SK-N-SH (cell line): ENCODE measurements around the gene HHATL. TPM values are rescaled to one million over a fixed set of nuclear protein-coding genes. Genes with fewer than 3 reads are reported as not detected.

Experiments used
- CTCF ChIA-PET: fragments of 300-600, 350-600 bp; formaldehyde crosslinking; extraction: SDS; loops from one replicate; lab custom pipeline; 2021; lab: Yijun Ruan, JAX
- POLR2A ChIA-PET: fragments of 350-600 bp; sonication (Branson Sonifier 250); formaldehyde crosslinking; extraction: SDS; loops from one replicate; lab custom pipeline; 2020; ENCODE audit warnings: antibody characterized with exemption, inconsistent platforms; lab: Yijun Ruan, JAX
- DNase-seq: peaks from one replicate; pipeline ENCODE4 v3.0.0; 2012
- H2AFZ ChIP-seq: fragments of 200-600 bp; sonication (generic); 2 replicates; pipeline ENCODE4 v1.8.1; 2016; ENCODE audit warnings: antibody characterized with exemption, mild to moderate bottlenecking, low read depth
- H3F3A ChIP-seq: fragments of 200-600 bp; sonication (generic); replicated peaks from 2 replicates; pipeline ENCODE3; 2016; ENCODE audit warnings: antibody characterized with exemption, mild to moderate bottlenecking; ENCODE audit not compliant: insufficient read depth
- H3K27ac ChIP-seq, 2 experiments: fragments of 200-500 bp in 1 of 2; fragments of 200-600 bp in 1 of 2; sonication (Bioruptor generic) in 1 of 2; sonication (generic), shearing (Covaris generic) in 1 of 2; 2 replicates each; pipeline versions ENCODE4 v1.5.1 to v1.6.1; 2014 to 2016; ENCODE audit warnings: low read depth in 2 of 2, inconsistent platforms in 1 of 2, low read length in 1 of 2, mild to moderate bottlenecking in 1 of 2, mixed read lengths in 1 of 2
- H3K27me3 ChIP-seq: fragments of 200-600 bp; sonication (generic), shearing (Covaris generic); 2 replicates; pipeline ENCODE4 v1.6.1; 2016; ENCODE audit warnings: mixed run types; ENCODE audit not compliant: insufficient read depth
- H3K36me3 ChIP-seq, 2 experiments: fragments of 200-500 bp in 1 of 2; fragments of 200-600 bp in 1 of 2; sonication (Bioruptor generic) in 1 of 2; sonication (generic) in 1 of 2; replicated peaks in 1 of 2; 2 replicates each; pipeline versions ENCODE3 to v1.5.1; 2014 to 2016; ENCODE audit warnings: low read length in 1 of 2, mild to moderate bottlenecking in 1 of 2; ENCODE audit not compliant: insufficient read depth in 2 of 2, control insufficient read depth in 1 of 2
- H3K4me1 ChIP-seq, 2 experiments: fragments of 200-500 bp in 1 of 2; fragments of 200-600 bp in 1 of 2; sonication (Bioruptor generic) in 1 of 2; sonication (generic), shearing (Covaris generic) in 1 of 2; 2 replicates each; pipeline versions ENCODE4 v1.5.1 to v1.6.1; 2014 to 2016; ENCODE audit warnings: low read depth in 1 of 2, low read length in 1 of 2, mixed run types in 1 of 2; ENCODE audit not compliant: insufficient read depth in 2 of 2, control insufficient read depth in 1 of 2
- H3K4me2 ChIP-seq: fragments of 200-600 bp; sonication (generic), shearing (Covaris generic); 2 replicates; pipeline ENCODE4 v1.6.1; 2017; ENCODE audit warnings: mixed run types
- H3K4me3 ChIP-seq, 2 experiments: fragments of 200-500 bp in 1 of 2; fragments of 200-600 bp in 1 of 2; sonication (Bioruptor generic) in 1 of 2; sonication (generic), shearing (Covaris generic) in 1 of 2; 2 replicates each; pipeline versions ENCODE4 v1.5.1 to v1.8.1; 2014 to 2016; ENCODE audit warnings: low read depth in 2 of 2, inconsistent platforms in 1 of 2, low read length in 1 of 2, mild to moderate bottlenecking in 1 of 2, mixed read lengths in 1 of 2, moderate library complexity in 1 of 2
- H3K79me2 ChIP-seq: fragments of 200-600 bp; sonication (generic); 2 replicates; pipeline ENCODE4 v1.8.1; 2017; ENCODE audit warnings: mild to moderate bottlenecking; ENCODE audit not compliant: insufficient read depth
- H3K9ac ChIP-seq: fragments of 200-600 bp; sonication (generic); 2 replicates; pipeline ENCODE4 v1.6.1; 2017; ENCODE audit warnings: mixed run types
- H3K9me2 ChIP-seq: fragments of 200-600 bp; sonication (generic); 2 replicates; pipeline ENCODE4 v1.6.1; 2017; ENCODE audit warnings: mixed run types
- H3K9me3 ChIP-seq: fragments of 200-600 bp; sonication (generic); 2 replicates; pipeline ENCODE4 v1.6.1; 2017; ENCODE audit warnings: mixed run types, mild to moderate bottlenecking, moderate library complexity
- H4K20me1 ChIP-seq: fragments of 200-600 bp; sonication (generic); 2 replicates; pipeline ENCODE4 v1.6.1; 2017; ENCODE audit warnings: mild to moderate bottlenecking, mixed run types; ENCODE audit not compliant: insufficient read depth
- ELF1 ChIP-seq: IDR thresholded peaks from 2 replicates; pipeline ENCODE4 v1.4.0; 2012
- PBX3 ChIP-seq: IDR thresholded peaks from 2 replicates; pipeline ENCODE4; 2012
- RCOR1 ChIP-seq: fragments of 150-350 bp; IDR thresholded peaks from 2 replicates; pipeline ENCODE4 v1.6.1; 2017; ENCODE audit warnings: antibody characterized with exemption, low read length
- TAF1 ChIP-seq: IDR thresholded peaks from 2 replicates; pipeline ENCODE4 v1.6.1; 2012; ENCODE audit warnings: low read depth, mild to moderate bottlenecking, low read length, moderate library complexity, borderline replicate concordance
- TEAD4 ChIP-seq: IDR thresholded peaks from 2 replicates; pipeline ENCODE4 v1.4.0; 2012; ENCODE audit warnings: mild to moderate bottlenecking, borderline replicate concordance; ENCODE audit not compliant: insufficient read depth
- WGBS: methylation state at CpG from one replicate; pipeline ENCODE4 v1.1.6; 2017; ENCODE audit warnings: low lambda C conversion rate; 5-methylcytosine and 5-hydroxymethylcytosine counted together
- polyA plus RNA-seq, 3 experiments: library from polyadenylated mRNA; depleted of rRNA; stranded (reverse); fragments of >200 nt; gene quantifications; 2 replicates each; pipeline ENCODE4 v1.2.3, GENCODE V29; 2012
- TF ChIP-seq, protein P1 (sequence below): fragments of 200-600 bp; sonication (generic); IDR thresholded peaks from 2 replicates; pipeline ENCODE4 v1.6.1; 2017; ENCODE audit warnings: antibody characterized with exemption, mild to moderate bottlenecking, moderate library complexity
- TF ChIP-seq, protein P2 (sequence below): IDR thresholded peaks from 2 replicates; pipeline ENCODE4 v1.4.0; 2012; ENCODE audit warnings: low read depth, borderline replicate concordance

HHATL gene
- polyA plus RNA-seq, 1 of the 3 experiments (the other 2 are of a cell fraction) = not detected

DNA sequence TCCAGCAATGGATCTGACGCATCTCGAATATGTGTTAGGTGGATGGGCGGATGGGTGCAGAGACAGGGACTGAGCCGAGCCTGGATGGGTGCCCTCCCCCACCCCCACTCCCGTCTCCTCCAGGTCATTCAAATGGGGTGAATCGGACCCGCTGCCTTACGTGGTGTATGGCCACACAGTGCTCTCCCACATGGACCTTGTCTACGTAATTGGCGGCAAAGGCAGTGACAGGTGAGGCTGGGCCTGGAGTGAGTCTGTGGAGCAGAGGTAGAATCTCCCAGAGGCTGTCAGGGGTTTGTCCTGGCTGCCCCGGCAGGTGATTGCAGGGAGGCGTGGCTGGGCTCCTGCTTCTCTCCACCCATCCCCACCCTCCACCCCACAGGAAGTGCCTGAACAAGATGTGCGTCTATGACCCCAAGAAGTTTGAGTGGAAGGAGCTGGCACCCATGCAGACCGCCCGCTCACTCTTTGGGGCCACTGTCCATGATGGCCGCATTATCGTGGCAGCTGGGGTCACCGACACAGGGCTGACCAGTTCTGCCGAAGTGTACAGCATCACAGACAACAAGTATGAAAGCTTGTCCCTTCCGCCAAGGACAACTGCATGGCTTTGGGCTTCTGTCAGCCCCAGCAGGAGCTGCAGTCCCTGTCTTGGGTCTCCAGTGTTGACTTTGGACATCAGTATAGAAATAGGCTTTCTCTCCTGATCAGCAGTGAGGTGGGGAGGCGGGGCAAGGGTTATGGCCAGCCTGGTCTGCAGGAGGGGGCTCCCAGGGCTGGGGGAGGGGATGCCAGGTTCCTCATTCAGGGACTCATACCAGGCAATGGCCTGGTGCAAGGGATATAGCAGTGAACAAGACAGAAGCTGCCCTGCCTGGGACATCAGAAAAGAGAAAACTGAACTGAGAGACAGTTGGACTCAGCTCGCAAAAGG, 13.8 kb downstream of the HHATL start (continued):
- TF ChIP-seq PBX3 (no peak), RCOR1 (no peak), ELF1 (no peak), TAF1 (no peak)
- TF ChIP-seq, protein P1, sequence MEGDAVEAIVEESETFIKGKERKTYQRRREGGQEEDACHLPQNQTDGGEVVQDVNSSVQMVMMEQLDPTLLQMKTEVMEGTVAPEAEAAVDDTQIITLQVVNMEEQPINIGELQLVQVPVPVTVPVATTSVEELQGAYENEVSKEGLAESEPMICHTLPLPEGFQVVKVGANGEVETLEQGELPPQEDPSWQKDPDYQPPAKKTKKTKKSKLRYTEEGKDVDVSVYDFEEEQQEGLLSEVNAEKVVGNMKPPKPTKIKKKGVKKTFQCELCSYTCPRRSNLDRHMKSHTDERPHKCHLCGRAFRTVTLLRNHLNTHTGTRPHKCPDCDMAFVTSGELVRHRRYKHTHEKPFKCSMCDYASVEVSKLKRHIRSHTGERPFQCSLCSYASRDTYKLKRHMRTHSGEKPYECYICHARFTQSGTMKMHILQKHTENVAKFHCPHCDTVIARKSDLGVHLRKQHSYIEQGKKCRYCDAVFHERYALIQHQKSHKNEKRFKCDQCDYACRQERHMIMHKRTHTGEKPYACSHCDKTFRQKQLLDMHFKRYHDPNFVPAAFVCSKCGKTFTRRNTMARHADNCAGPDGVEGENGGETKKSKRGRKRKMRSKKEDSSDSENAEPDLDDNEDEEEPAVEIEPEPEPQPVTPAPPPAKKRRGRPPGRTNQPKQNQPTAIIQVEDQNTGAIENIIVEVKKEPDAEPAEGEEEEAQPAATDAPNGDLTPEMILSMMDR = no peak

DNA sequence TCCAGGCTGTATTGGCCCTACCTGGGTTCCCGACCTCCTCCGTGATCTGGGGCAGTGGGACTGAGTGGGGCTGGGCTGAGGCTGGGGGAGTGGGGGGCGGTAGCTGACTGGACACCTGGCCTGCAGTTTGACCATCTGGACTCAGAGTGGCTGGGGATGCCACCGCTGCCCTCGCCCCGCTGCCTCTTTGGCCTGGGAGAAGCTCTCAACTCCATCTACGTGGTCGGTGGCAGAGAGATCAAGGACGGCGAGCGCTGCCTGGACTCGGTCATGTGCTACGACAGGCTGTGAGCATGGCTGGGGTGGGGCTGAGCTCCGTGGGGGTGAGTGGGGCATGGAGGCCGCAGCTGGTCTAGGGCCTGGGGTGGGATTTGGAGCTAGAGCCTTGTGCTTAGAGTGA, 14.6 kb downstream of the HHATL start:
- CTCF ChIA-PET = interaction anchor here (1.4 kb wide), 1 partner anchor 74 kb away, joined by 3 read pairs; no protein-coding TSS in a partner anchor
- Histone ChIP-seq H4K20me1 (no peaks in the 10 kb centered on the region), H2AFZ (no peak overlapping the region), H3K4me1 (no peaks in the 10 kb centered on the region; a peak in 1 of 4 replicates), H3K9me2 (no peaks in the 10 kb centered on the region), H3K79me2 (no peaks in the 10 kb centered on the region), H3K27ac (no peak overlapping the region), H3K4me3 (no peak overlapping the region), H3K27me3 (peaks cover 19% of the 10 kb centered on the region; the same call in 1 of the 2 replicates), H3K4me2 (no peak overlapping the region), H3K9ac (no peak overlapping the region), H3K36me3 (no peaks in the 10 kb centered on the region), H3F3A (no peaks in the 10 kb centered on the region)
- POLR2A ChIA-PET = no interaction called here
- WGBS = 80% methylated on average over 7 of the region's 15 CpGs
- no peak for TF ChIP-seq TEAD4
- TF ChIP-seq, protein P2, sequence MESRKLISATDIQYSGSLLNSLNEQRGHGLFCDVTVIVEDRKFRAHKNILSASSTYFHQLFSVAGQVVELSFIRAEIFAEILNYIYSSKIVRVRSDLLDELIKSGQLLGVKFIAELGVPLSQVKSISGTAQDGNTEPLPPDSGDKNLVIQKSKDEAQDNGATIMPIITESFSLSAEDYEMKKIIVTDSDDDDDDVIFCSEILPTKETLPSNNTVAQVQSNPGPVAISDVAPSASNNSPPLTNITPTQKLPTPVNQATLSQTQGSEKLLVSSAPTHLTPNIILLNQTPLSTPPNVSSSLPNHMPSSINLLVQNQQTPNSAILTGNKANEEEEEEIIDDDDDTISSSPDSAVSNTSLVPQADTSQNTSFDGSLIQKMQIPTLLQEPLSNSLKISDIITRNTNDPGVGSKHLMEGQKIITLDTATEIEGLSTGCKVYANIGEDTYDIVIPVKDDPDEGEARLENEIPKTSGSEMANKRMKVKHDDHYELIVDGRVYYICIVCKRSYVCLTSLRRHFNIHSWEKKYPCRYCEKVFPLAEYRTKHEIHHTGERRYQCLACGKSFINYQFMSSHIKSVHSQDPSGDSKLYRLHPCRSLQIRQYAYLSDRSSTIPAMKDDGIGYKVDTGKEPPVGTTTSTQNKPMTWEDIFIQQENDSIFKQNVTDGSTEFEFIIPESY = no peak
- TF ChIP-seq, all 33 proteins: peak for 0
- no peak for DNase-seq
- no peaks in the 10 kb centered on the region for H3K9me3 ChIP-seq
